Measurements from ENCODE around the gene HPSE.
"Not testable (repeated sequence)": the region's sequence is repeated elsewhere in the genome, so short reads cannot be mapped to it uniquely, and the experiment has no call there.

Gene HPSE

DNA sequence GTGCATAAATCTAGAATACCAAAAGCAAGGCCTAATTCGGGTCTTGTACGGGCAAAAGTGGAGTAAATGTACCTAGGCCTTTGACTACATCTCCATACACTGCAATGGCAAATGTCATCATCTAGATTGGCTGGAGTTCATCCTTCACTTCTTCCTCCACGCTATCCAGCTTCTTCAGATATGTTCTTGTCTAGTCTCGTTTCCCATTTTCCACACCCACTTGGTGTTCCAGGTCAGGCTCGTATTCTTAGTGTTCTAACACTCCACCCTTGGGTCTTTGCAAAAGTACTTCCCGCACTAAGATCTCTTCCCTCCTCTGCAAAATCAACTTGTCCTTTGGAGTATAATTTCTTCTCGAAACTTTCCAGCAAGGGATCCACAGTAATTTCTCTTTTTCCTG, 51.5 kb downstream of the HPSE start:
- DNase-seq (ENCODE audit: low read depth in 2 of 2): no peak

DNA sequence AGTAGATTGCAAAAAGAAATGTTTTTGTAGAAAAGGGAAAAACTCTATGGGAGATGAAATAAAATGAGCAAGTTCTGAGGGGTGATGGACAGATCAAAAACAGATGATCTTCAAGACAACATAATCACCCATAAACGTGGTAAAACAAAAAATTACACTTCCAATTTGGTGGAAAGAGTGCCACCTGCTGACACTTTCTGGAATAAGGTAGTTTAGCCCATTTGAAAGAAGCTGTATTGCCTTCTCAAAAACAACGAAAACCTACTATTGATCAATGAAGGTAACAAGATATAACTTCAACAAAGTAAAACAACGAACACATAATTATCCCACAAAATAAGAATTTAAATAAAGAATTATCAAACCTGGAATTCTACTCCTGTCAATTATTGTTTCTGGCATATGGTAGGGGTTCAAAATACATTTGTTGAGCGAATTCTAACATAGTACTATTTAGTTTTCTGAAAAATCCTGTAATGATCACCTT, 52.6 kb downstream of the HPSE start:
- DNase-seq (ENCODE audit: low read depth in 2 of 2): peak in 1 of 2 donors; percentile 16

DNA sequence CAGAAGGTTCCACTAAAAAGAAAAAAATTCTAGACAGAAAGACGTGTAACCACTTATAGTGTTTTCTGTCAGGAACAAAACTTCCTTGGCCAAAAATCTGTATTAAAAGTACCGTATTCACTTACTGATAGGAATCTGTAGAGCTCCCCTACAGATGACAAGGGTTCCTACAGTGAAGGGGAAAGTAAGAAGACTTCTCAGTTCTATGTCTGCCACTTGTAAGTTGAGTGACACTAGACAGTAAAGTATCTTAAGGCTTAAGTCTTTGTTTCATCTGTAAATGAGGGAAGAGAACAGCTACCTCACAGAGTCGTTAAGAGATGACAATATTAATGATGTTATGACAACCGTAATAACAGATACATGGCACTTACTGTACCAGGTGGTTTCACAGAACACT, 53.3 kb downstream of the HPSE start:
- DNase-seq (ENCODE audit: low read depth in 2 of 2): no peak

GRCh38 chr4:83276299-83277040, 58.2 kb downstream of the HPSE start:
- no peak for DNase-seq (ENCODE audit: low read depth in 2 of 2)

GRCh38 chr4:83273926-83274325, 60.7 kb downstream of the HPSE start:
- not testable (repeated sequence) for DNase-seq (ENCODE audit: low read depth in 2 of 2)

GRCh38 chr4:83272900-83273299, 61.7 kb downstream of the HPSE start:
- DNase-seq (ENCODE audit: low read depth in 2 of 2): no peak

- DNase-seq (ENCODE audit: low read depth in 2 of 2): no peak
Observed at GRCh38 chr4:83269256-83269655, 65.4 kb downstream of the HPSE start.

DNA sequence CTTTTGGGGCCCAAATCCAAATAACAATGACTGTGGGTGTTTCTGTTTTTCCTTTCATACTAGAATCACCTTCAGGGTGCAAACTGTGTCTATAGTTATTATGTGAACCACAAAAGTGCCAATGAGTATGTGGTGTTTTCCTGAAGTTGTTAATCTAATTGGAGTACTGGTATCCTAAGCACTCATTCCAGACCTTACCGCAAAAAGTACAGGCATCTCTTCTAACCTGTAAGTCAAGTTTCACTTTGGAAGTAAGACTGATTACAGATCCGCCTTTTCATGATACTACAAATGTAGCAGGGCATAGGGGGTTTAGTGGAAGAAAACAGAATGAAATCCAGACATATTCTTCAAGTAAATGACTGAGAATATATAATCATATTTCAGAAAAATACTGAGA, 66.2 kb downstream of the HPSE start:
- DNase-seq (ENCODE audit: low read depth in 2 of 2): no peak

- DNase-seq (ENCODE audit: low read depth in 2 of 2): no peak
Observed at GRCh38 chr4:83267830-83268475, 66.7 kb downstream of the HPSE start.

DNA sequence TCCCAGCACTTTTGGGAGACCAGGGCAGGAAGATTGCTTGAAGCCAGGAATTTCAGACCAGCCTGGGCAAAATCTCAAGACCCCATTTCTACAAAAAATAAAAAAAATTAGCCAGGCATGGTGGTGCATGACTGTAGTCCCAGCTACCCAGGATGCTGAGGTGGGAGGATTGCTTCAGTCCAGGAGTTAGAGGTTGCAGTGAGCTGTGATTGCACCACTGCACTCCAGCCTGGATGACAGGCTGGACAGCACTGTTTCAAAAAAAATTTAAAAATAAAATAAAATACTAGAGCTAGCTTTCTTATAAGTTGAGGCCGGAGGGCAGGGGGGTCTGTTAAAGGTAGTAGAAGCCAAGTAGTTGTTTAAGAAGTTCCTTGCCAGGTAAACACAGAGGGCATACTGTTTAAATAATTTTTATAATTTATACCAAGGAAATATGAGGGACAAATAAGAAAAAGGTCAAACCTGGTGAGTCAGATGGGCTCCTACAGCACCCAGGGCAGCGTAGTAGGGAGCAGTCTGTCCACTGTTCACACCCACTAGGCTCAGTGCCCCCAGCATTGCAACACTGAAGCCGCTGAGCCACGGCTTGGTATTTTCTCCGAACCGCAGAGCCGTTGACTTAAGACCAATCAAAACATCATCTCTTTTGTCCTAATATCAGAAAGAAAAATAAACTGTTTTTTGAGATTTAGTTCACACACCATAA, 67.4 kb downstream of the HPSE start:
- DNase-seq (ENCODE audit: low read depth in 2 of 2): no peak

GRCh38 chr4:83266689-83267088, 68.0 kb downstream of the HPSE start:
- DNase-seq (ENCODE audit: low read depth in 2 of 2): no peak

GRCh38 chr4:83263106-83263505, 71.5 kb downstream of the HPSE start:
- no peak for DNase-seq (ENCODE audit: low read depth in 2 of 2)

- DNase-seq (ENCODE audit: low read depth in 2 of 2): no peak
Observed at GRCh38 chr4:83262682-83263081, 72.0 kb downstream of the HPSE start.

GRCh38 chr4:83261307-83261706, 73.3 kb downstream of the HPSE start:
- DNase-seq (ENCODE audit: low read depth in 2 of 2): no peak

DNA sequence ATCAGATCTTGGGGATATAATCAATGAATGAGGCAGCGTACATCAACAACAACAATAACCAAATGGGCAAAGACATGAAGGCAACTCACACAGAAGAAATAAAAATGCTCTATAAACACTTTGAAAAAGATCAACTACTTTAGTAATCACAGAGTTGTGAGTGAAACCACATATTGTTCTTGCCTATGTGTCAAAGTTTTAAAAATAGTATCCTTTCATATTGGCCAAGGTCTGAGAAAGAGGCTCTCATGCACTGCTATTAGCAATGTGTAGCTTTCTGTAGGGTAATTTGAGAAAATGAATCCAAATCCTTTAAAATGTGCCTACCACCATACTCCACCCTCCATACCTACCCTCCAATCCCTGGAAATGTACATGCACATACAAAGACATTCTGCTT, 75.1 kb downstream of the HPSE start:
- no peak for DNase-seq (ENCODE audit: low read depth in 2 of 2)

DNA sequence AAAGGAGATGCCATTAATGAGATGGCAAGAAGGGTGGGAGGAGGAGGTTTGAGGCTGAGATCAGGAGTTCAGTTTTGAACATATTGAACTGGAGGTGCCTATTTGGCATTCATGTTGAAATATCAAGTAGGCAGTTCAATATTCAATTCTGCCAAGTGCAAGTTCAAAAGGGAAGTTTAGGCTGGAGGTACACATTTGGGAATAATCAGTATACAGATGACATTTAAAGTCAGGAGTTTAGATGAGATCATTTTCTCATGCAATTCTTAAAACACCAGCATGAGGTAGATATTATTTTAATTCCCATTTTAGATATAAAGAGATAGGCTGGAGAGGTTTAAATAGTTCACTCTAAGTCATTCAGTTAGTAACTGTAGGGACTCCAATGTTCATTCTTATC, 76.2 kb downstream of the HPSE start:
- no peak for DNase-seq (ENCODE audit: low read depth in 2 of 2)

DNA sequence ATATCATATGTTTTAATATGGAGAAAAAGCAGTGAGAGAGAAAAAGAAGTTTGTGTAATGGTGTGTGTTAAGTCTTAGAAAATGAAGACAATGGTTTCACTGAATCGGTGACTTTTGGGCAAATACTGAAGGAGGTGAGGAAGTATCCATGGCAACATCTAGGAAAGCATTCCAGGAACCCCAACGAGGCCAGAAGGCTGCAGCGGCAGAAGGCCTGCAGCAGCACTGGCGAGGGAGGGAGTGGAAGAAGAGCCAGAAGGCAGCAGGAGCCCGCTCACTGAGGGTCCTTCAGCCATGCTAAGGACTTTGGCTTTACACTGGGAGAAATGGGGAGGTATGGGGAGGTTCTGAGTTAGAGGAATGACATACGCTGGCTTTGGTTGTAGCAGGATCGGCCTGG, 76.8 kb downstream of the HPSE start:
- no peak for DNase-seq (ENCODE audit: low read depth in 2 of 2)

DNA sequence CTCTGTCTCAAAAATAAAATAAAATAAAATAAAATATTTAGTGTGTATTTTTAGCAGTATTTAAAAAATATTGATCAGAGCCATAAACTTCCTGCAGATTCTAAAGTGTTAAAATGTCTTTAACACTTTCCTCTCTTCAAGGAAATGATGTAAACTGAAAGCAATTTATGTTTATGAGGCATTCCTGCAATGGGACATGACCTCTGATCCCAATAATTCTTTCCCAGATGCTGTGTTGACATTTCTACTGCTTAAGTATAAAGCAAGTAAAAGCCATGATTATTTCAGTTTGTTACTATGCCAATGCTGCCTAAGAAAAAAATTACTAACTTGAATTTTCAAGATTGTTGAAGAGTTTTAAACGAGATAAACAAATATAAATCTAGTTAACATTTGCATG, 79.1 kb downstream of the HPSE start:
- no peak for DNase-seq (ENCODE audit: low read depth in 2 of 2)

DNA sequence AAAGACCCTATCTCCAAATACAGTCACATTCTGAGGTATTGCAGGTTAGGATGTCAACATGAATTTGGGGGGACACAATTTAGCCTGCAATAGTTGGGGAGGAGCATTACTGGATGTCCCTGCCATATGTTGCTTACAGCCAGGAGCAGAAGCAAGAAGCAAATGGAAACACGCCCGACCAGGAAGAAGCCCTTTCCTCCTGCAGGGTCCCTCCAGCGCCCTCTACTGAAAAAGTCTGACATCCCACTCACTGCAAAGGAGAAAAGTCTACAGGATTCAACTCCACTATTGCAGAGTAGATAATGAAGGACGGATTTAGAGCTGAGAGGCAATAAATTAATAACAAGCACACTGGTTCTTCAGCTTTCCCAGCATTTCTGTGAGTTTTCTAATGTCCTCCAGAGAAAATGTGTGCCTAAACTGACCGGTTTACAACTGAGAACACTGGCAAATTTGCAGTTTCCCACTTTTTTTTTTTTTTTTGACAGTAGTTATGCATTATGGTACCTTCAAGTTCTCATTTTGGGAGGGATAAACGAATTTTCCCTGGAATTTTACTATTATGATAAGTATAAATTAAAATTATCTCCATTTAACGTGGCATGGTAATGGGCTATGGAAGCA, 81.8 kb downstream of the HPSE start:
- peak; percentile 37 to 38 for DNase-seq (ENCODE audit: low read depth in 2 of 2)

- no peak for DNase-seq (ENCODE audit: low read depth in 2 of 2)
Observed at GRCh38 chr4:83251447-83251830, 83.2 kb downstream of the HPSE start.

DNA sequence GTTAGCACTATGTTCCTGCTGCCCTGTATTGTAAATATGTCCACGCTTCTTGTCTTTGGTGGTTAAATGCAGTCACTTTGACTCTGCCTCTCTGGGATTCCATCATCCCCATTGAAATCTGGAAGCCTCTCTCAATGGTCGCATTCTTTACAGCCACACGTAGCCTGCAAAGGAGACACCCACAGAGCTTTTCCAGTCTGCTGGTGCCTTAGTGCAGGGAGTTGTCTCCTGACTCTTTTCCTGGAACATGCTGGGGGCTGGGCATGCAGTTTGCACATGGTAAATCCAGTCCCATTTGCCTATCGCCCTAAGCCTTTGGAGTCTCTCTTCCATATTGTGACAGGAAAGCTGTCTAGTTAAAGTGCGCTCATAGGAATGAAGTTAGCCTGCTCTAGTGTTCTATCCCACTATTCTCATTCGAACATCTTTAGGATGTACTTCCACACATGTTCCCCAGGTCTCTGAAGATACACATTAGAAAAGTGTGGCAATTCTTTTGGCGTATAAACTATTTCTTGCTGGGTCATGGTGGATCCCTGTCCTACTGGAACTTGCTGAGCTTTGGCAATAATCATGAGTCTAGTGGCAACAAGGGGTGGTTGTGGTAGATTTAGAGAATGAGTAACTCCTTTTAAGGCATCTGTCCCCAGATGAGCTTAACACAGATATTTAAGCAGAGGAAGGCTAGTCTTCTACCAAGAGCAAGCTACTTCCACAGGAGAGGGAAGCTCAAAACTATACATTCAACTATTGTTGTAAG, 83.8 kb downstream of the HPSE start:
- DNase-seq (ENCODE audit: low read depth in 2 of 2): no peak

GRCh38 chr4:83248486-83248885, 86.2 kb downstream of the HPSE start:
- DNase-seq (ENCODE audit: low read depth in 2 of 2): no peak

All from stimulated activated CD8-positive, alpha-beta memory T cell treated with anti-CD3 and anti-CD28 coated beads, Interleukin-15, amount 100 ng/mL, for 48 hours (primary cell).